ENCODE data around the gene RAI14.
"Not testable (repeated sequence)": the region's sequence is repeated elsewhere in the genome, so short reads cannot be mapped to it uniquely, and the experiment has no call there.

The RAI14 gene

GRCh38 chr5:34742061-34742460, 85.9 kb downstream of the RAI14 start:
- no peak overlapping the region for H3K4me3 ChIP-seq (replicated peaks in 1 of 2; ENCODE audit: low read depth in 2 of 2, low read length in 2 of 2)
- DNase-seq (ENCODE audit: low read depth in 2 of 2): no peak
- TF ChIP-seq CTCF (IDR thresholded peaks at IDR 0.05; ENCODE audit: low read depth, low read length): no peak

DNA sequence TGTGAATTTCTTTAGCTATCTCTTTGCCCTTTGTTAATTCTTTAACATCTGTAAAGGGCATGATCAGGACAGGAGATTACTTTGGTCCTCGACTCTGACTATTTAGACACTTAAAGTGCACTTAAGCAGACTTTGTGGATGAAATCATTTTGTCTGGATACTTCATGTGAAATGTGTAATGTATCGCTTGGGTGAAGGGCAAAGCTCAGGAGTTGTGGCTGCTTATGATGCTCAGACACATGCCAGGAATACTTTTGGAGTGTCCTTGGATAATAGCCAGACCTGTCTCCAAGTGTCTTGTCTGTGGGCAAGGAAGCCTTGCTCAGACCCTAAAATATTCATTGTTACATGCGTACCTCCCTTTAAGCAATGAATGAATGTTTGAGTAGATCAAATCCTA, 87.8 kb downstream of the RAI14 start:
- TF ChIP-seq CTCF (IDR thresholded peaks at IDR 0.05; ENCODE audit: low read depth, low read length): no peak
- no peak overlapping the region for H3K4me3 ChIP-seq (replicated peaks in 1 of 2; ENCODE audit: low read depth in 2 of 2, low read length in 2 of 2)
- DNase-seq (ENCODE audit: low read depth in 2 of 2): peak; percentile 87 to 94

DNA sequence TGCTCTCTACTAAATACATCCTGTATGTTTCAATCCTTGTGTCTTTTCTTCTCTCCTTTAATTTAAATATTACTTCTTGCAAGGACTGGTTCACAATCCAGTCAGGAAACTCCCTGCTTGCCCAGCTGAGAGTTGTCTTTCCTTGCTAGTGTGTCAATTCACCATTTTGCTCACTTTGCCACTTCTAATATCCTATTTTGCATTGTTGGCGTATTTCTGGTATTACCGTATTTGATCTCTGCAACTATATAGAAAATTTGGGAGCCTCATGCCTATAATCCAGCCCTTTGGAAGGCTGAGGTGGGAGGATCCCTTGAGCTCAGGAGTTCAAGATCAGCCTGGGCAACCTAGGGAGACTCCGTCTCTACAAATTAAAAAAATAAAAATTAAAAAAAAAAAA, 92.3 kb downstream of the RAI14 start:
- H3K4me3 ChIP-seq (replicated peaks in 1 of 2; ENCODE audit: low read depth in 2 of 2, low read length in 2 of 2): no peak overlapping the region
- TF ChIP-seq CTCF (IDR thresholded peaks at IDR 0.05; ENCODE audit: low read depth, low read length): no peak
- no peak for DNase-seq (ENCODE audit: low read depth in 2 of 2)

DNA sequence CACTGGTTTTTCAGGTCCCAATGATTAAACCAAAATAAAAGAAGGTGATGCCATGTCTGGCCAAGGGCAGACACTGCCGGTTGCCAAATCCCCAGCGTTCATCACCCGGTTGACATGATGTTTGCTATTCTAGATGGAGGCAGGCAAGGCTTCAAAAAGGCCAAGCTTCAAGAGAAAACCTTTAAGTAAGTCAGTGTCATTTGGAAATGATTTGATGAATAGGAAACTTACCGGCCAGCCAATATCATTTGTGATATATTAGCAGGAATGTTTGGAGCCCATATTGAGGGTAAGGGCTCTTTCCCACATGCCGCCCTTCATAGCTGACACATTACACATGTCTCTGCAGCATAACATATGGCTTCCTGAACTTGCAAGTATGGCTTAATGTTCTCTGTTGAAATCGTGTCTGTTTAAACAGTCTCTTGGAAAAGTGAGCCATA, 93.3 kb downstream of the RAI14 start:
- DNase-seq (ENCODE audit: low read depth in 2 of 2): peak; percentile 50 to 68
- no peak overlapping the region for H3K4me3 ChIP-seq (replicated peaks in 1 of 2; ENCODE audit: low read depth in 2 of 2, low read length in 2 of 2)
- TF ChIP-seq CTCF (IDR thresholded peaks at IDR 0.05; ENCODE audit: low read depth, low read length): no peak

DNA sequence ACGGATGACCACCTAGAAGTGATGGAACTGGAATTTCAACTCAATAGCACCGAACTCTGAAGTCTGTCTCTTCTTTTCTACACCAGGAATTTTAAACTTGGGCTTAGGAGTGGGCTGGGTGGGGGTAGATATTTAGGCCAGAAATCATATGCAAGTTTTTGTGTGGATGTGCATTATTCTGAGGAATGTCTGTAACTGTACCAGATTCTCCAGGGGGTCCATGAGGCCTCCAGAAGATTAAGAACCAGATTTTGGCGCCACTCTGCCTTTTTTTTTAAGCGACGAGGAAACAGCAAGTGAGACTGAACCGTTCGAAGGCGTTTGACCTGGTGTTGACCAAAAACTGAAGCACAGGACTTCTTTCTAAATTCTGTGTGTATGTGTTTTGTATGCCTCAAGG, 94.1 kb downstream of the RAI14 start:
- DNase-seq (ENCODE audit: low read depth in 2 of 2): no peak
- H3K4me3 ChIP-seq (replicated peaks in 1 of 2; ENCODE audit: low read depth in 2 of 2, low read length in 2 of 2): no peak overlapping the region
- TF ChIP-seq CTCF (IDR thresholded peaks at IDR 0.05; ENCODE audit: low read depth, low read length): no peak

DNA sequence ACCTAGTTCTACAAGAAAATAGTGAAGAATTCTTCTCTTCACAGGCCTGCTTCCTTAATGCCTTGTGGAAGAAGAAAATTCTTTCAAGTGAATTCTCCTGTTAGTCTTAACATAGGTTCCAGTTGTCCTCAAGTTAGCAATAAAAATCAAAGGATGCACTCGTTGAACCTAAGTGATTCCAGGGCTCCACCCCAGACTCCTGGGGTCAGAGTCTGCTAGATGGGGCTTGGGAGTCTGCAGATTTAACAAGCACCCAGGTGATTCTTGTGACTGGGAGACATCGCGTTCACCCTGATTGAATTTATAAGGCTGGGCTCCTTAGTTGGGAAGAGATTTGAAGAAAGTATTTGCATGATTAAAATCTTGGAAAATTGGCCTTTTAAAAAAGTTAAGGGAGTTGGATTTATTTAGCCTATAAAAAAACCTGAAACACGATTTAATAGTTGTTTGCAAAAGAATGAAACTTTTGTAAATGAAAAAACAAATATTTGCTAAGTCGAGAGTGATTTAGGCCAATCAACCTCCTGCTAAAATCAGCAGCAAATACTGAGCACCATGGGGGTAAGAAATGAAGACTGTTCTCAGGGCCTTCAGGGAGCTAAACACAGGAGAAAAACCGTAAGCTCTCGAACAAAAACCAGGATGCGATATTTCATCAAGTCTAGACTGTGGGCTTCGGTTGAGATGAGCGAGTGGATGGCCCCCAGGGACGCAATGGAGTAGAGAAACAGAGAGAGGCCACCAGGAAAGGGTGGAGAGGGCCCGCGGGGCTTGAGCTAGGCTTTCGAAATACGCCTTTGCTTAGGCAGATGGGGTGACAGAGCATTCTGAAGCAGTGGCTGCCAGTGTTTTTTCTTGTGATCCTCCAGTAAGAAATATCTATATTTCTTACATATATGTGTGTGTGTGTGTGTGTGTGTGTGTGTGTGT, 95.9 kb downstream of the RAI14 start:
- peak; percentile 42 to 62 for DNase-seq (ENCODE audit: low read depth in 2 of 2)

DNA sequence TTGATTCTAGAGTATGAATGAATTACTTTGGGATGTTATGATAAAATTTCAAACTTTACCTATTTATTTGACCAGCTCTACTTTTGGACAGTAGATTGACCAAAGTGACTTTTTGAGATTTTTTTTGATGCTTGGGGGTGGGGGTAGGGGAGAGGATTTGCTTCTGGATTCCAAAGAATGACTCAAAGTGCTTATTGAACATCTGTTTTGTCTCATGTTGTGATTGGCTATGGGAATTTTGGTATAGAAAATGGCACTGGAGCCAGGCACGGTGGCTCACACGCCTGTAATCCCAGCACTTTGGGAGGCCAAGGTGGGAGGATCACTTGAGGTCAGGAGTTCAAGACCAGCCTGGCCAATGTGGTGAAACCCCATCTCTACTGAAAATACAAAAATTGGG, 97.1 kb downstream of the RAI14 start:
- H3K4me3 ChIP-seq (replicated peaks in 1 of 2; ENCODE audit: low read depth in 2 of 2, low read length in 2 of 2); DNase-seq (ENCODE audit: low read depth in 2 of 2): not testable (repeated sequence)

More for the DNA sequence above, 95.9 kb downstream of the RAI14 start:
- no peak for TF ChIP-seq CTCF (IDR thresholded peaks at IDR 0.05; ENCODE audit: low read depth, low read length)
- no peak overlapping the region for H3K4me3 ChIP-seq (replicated peaks in 1 of 2; ENCODE audit: low read depth in 2 of 2, low read length in 2 of 2)

Data from cardiac fibroblast (primary cell).